B cell (primary cell): ENCODE results near the gene CHST11. TPM values are rescaled to one million over a fixed set of nuclear protein-coding genes. Genes with fewer than 3 reads are reported as not detected.

Source experiments
- ATAC-seq: fragments of 200-7000 bp; cut with Tn5 transposase; one replicate; pipeline ENCODE4 v1.10.0; 2021; ENCODE audit warnings: low read depth, mild to moderate bottlenecking, moderate number of reproducible peaks, moderate library complexity
- CTCF ChIA-PET: fragments of 350-600 bp; sonication (Branson Sonifier 250); formaldehyde crosslinking; loops from one replicate; lab custom pipeline; 2021; ENCODE audit warnings: antibody characterized with exemption, inconsistent platforms; lab: Charles Lee
- POLR2A ChIA-PET: fragments of 350-600 bp; sonication (Branson Sonifier 250); formaldehyde crosslinking; loops from one replicate; lab custom pipeline; 2021; ENCODE audit warnings: antibody characterized with exemption; lab: Charles Lee
- DNase-seq: peaks from one replicate; pipeline ENCODE4 v3.0.0; 2013
- H2AFZ ChIP-seq: 2 replicates; pipeline ENCODE4 v1.6.1; 2012; ENCODE audit warnings: mild to moderate bottlenecking, low read depth, low read length; ENCODE audit not compliant: insufficient read depth, poor library complexity, severe bottlenecking
- H3K27ac ChIP-seq, 2 donors: 1 replicate in 1 of 2; 2 replicates in 1 of 2; pipeline ENCODE4 v1.5.1; 2012 to 2013; ENCODE audit warnings: low read length in 2 of 2, mild to moderate bottlenecking in 2 of 2, moderate library complexity in 1 of 2
- H3K27me3 ChIP-seq, 4 experiments: fragments of 200-600 bp in 1 of 4; sonication (generic) in 1 of 4; replicated peaks in 1 of 4; 1 replicate in 2 of 4; 2 replicates in 2 of 4; pipeline versions ENCODE4 v1.6.1 to v1.7.0; 2013 to 2016; ENCODE audit warnings: low read length in 3 of 4, mild to moderate bottlenecking in 2 of 4, mixed read lengths in 1 of 4, moderate library complexity in 1 of 4; ENCODE audit not compliant: insufficient read depth in 4 of 4, control insufficient read depth in 3 of 4; ENCODE audit errors: control extremely low read depth in 1 of 4
- H3K36me3 ChIP-seq, 2 experiments: replicated peaks in 1 of 2; 1 replicate in 1 of 2; 2 replicates in 1 of 2; pipeline versions ENCODE4 v1.6.1 to v1.7.1; 2013; ENCODE audit warnings: low read length in 1 of 2; ENCODE audit not compliant: insufficient read depth in 2 of 2, control insufficient read depth in 1 of 2; ENCODE audit errors: control extremely low read depth in 1 of 2, extremely low read depth in 1 of 2
- H3K4me1 ChIP-seq, 2 donors: fragments of 200-600 bp in 1 of 2; sonication (generic) in 1 of 2; 1 replicate in 1 of 2; 2 replicates in 1 of 2; pipeline versions ENCODE4 v1.5.1 to v1.6.1; 2013 to 2017; ENCODE audit warnings: low read length in 2 of 2; ENCODE audit not compliant: control insufficient read depth in 2 of 2, insufficient read depth in 2 of 2
- H3K4me2 ChIP-seq: replicated peaks from 2 replicates; pipeline ENCODE3; 2012; ENCODE audit warnings: mild to moderate bottlenecking, low read depth, low read length; ENCODE audit not compliant: poor library complexity, severe bottlenecking
- H3K4me3 ChIP-seq, 5 experiments: fragments of 200-600 bp in 1 of 5; sonication (generic) in 1 of 5; 1 replicate in 3 of 5; 2 replicates in 2 of 5; pipeline versions ENCODE4 v1.5.1 to v1.7.0; 2011 to 2016; ENCODE audit warnings: low read length in 4 of 5, mild to moderate bottlenecking in 4 of 5, low read depth in 2 of 5, control low read depth in 1 of 5, moderate library complexity in 1 of 5; ENCODE audit not compliant: insufficient read depth in 1 of 5; ENCODE audit errors: control extremely low read depth in 1 of 5, extremely low read depth in 1 of 5
- H3K79me2 ChIP-seq: fragments of 200-600 bp; sonication (generic); one replicate; pipeline ENCODE4 v1.6.0; 2016; ENCODE audit warnings: low read length; ENCODE audit not compliant: control insufficient read depth, insufficient read depth
- H3K9ac ChIP-seq: fragments of 200-600 bp; sonication (generic); 2 replicates; pipeline ENCODE4 v1.6.1; 2017; ENCODE audit warnings: mild to moderate bottlenecking, low read length, moderate library complexity
- H3K9me3 ChIP-seq, 3 donors: one replicate each; pipeline versions ENCODE4 v1.6.1 to v1.7.1; 2013; ENCODE audit warnings: low read length in 2 of 3; ENCODE audit not compliant: control insufficient read depth in 2 of 3, insufficient read depth in 1 of 3; ENCODE audit errors: control extremely low read depth in 1 of 3
- H4K20me1 ChIP-seq: 2 replicates; pipeline ENCODE4 v1.6.0; 2012; ENCODE audit warnings: mild to moderate bottlenecking, low read length; ENCODE audit not compliant: insufficient read depth, control insufficient read depth, poor library complexity, severe bottlenecking
- H3K27ac Mint-ChIP-seq: one replicate; pipeline ENCODE4 v1.8.0; 2021; ENCODE audit warnings: mixed read lengths
- H3K27me3 Mint-ChIP-seq: one replicate; pipeline ENCODE4 v1.8.0; 2021; ENCODE audit warnings: mixed read lengths
- H3K4me1 Mint-ChIP-seq: one replicate; pipeline ENCODE4 v1.8.0; 2021; ENCODE audit warnings: mixed read lengths
- H3K4me3 Mint-ChIP-seq: one replicate; pipeline ENCODE4 v1.8.0; 2021; ENCODE audit warnings: mixed read lengths
- H3K9me3 Mint-ChIP-seq: one replicate; pipeline ENCODE4 v1.8.0; 2022; ENCODE audit warnings: mixed read lengths; ENCODE audit not compliant: insufficient read depth
- EZH2 ChIP-seq: IDR thresholded peaks from 2 replicates; pipeline ENCODE4 v1.6.1; 2012; ENCODE audit warnings: borderline replicate concordance, low read depth, mild to moderate bottlenecking, moderate library complexity, low read length; ENCODE audit not compliant: insufficient read depth, poor library complexity, severe bottlenecking
- WGBS: methylation state at CpG from one replicate; pipeline ENCODE4 v1.1.5; 2013; ENCODE audit warnings: missing lambda C conversion rate; ENCODE audit not compliant: insufficient coverage; 5-methylcytosine and 5-hydroxymethylcytosine counted together
- intact Hi-C: fragments of 100-400 bp; cut with micrococcal nuclease; formaldehyde crosslinking; loops from one replicate; pipeline ENCODE4 v1.10.0; 2022
- polyA plus RNA-seq: library from polyadenylated mRNA; depleted of rRNA; stranded (reverse); fragments of >200 nt; gene quantifications from 2 replicates; pipeline ENCODE4 v1.2.3, GENCODE V29; 2012
- total RNA-seq, 2 donors: library from RNA; stranded (reverse); fragments of 120-200 nt in 1 of 2; gene quantifications; 1 replicate in 1 of 2; 2 replicates in 1 of 2; pipeline versions ENCODE4 v1.2.3 to v1.2.4, GENCODE V29; 2013 to 2022
- TF ChIP-seq, protein P1 (sequence below): fragments of 200-600 bp; IDR thresholded peaks from one replicate; pipeline ENCODE4 v1.8.0; 2022; ENCODE audit warnings: antibody characterized with exemption, mild to moderate bottlenecking

Gene CHST11
- total and polyA plus RNA-seq, 2 donors (not counting 1 experiment from before 2014, with no cell fraction given), result 46.3 to 152 TPM

DNA sequence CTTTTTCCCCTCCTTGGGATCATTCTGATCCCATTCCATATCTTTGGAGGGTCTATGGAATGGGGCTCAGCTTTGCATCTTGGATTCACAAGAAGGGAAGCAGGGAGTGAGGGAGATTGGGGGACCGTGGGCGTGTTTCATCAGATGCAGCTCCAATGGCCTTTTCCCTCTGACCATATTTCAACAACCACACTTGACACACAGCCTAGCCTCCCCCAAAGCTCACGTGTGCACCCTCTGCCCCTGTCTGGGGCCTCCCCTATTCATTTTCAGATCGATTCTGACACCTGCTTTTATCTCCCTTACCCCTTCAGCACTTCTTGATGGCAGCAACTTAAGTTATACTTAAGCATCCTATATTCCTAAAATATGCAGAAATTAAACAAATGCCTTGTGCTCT, 126.6 kb downstream of the CHST11 start:
- intact Hi-C loops, result loop anchor here (1.0 to 5.0 kb wide), 5 partner anchors 14 to 159 kb away; partner anchors contain the start of gene CHST11
- Histone ChIP-seq H3K27me3 (no peaks in the 10 kb centered on the region), H3K4me3 (peak overlapping the region in 3 of 5 experiments; percentile 4 to 30 (median 26)), H3K4me1 (peaks cover 75 to 80% of the 10 kb centered on the region in 2 donors), H3K79me2 (peaks cover 98% of the 10 kb centered on the region), H3K9me3 (no peaks in the 10 kb centered on the region), H3K27ac (peak overlapping the region; percentile 72 to 93), H3K36me3 (peaks cover 0 to 4% of the 10 kb centered on the region in 2 experiments), H3K4me2 (peak overlapping the region; percentile 70), H2AFZ (no peak overlapping the region), H3K9ac (peak overlapping the region; percentile 35), H4K20me1 (peaks cover 4% of the 10 kb centered on the region)
- Mint-ChIP-seq H3K27me3 (no peaks in the 10 kb centered on the region), H3K4me1 (peaks cover 85% of the 10 kb centered on the region), H3K27ac (peak overlapping the region; percentile 69), H3K9me3 (no peaks in the 10 kb centered on the region), H3K4me3 (peak overlapping the region; percentile 59)
- ChIA-PET POLR2A (interaction anchor here (0.5 to 1.8 kb wide), 8 partner anchors 7 to 165 kb away, joined by 3 to 7 read pairs (median 4); no protein-coding TSS in a partner anchor), CTCF (interaction anchor here (0.6 to 1.9 kb wide), 12 partner anchors 12 to 208 kb away, joined by 3 to 11 read pairs (median 5); partner anchors contain the start of gene CHST11)
- TF ChIP-seq, protein P1, sequence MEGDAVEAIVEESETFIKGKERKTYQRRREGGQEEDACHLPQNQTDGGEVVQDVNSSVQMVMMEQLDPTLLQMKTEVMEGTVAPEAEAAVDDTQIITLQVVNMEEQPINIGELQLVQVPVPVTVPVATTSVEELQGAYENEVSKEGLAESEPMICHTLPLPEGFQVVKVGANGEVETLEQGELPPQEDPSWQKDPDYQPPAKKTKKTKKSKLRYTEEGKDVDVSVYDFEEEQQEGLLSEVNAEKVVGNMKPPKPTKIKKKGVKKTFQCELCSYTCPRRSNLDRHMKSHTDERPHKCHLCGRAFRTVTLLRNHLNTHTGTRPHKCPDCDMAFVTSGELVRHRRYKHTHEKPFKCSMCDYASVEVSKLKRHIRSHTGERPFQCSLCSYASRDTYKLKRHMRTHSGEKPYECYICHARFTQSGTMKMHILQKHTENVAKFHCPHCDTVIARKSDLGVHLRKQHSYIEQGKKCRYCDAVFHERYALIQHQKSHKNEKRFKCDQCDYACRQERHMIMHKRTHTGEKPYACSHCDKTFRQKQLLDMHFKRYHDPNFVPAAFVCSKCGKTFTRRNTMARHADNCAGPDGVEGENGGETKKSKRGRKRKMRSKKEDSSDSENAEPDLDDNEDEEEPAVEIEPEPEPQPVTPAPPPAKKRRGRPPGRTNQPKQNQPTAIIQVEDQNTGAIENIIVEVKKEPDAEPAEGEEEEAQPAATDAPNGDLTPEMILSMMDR, result no peak
- no peak for TF ChIP-seq EZH2
- WGBS, result 0% methylated on average over 2 of the region's 4 CpGs
- DNase-seq (peak; percentile 55), ATAC-seq (peak; percentile 26)

DNA sequence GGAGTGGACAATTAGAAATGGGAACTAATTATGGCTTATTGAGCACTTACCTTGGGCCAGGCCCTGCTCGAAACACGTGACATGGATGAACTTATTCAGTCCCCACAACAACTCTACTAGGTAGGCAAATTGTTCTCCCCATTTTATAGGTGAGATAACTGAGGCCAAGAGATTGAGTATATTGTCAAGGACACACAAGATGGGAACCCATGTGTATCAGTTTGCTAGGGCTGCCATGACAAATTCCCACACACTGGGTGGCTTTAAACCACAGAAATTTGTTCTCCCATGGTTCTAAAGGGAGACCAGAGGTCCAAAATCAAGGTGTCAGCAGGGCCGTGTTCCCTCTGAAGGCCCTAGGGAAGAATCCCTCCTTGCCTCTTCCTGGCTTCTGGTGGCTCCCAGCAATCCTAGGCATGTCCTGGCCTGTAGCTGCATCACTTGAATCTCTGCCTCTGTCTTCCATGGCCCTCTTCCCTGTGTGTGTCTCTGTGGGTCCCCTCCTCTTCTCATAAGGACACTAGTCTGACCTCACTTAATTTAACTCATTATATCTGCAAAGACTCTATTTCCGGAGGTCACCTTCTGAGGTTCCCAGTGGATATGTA, 128.8 kb downstream of the CHST11 start:
- H4K20me1 ChIP-seq, result peaks cover 16% of the 10 kb centered on the region
- no peaks in the 10 kb centered on the region for H3K9me3 Mint-ChIP-seq
- POLR2A ChIA-PET, result interaction anchor here (0.6 to 0.8 kb wide), 2 partner anchors 60 to 128 kb away, joined by 3 to 10 read pairs; partner anchors contain the start of gene CHST11
- peaks cover 57 to 59% of the 10 kb centered on the region in 2 donors for H3K4me1 ChIP-seq
- H3K4me3 ChIP-seq, result no peak overlapping the region
- WGBS, result 93% methylated on average over 1 of the region's 4 CpGs
- H3K27me3 ChIP-seq, result no peaks in the 10 kb centered on the region
- CTCF ChIA-PET, result interaction anchor here (1.6 kb wide), 1 partner anchor 18 kb away, joined by 3 read pairs; no protein-coding TSS in a partner anchor
- ATAC-seq (no peak), DNase-seq (no peak)
- H2AFZ ChIP-seq, result no peak overlapping the region
- no peak overlapping the region for H3K9ac ChIP-seq
- H3K27me3 Mint-ChIP-seq, result no peaks in the 10 kb centered on the region
- peaks cover 75% of the 10 kb centered on the region for H3K4me1 Mint-ChIP-seq
- H3K79me2 ChIP-seq, result peaks cover 98% of the 10 kb centered on the region
- H3K27ac Mint-ChIP-seq, result no peak overlapping the region
- intact Hi-C loops, result no loop called here
- no peaks in the 10 kb centered on the region for H3K9me3 ChIP-seq
- no peak overlapping the region for H3K4me2 ChIP-seq
- no peak overlapping the region for H3K27ac ChIP-seq
- peaks cover 0 to 4% of the 10 kb centered on the region in 2 experiments for H3K36me3 ChIP-seq
- H3K4me3 Mint-ChIP-seq, result no peak overlapping the region
- TF ChIP-seq, protein P1, result no peak
- no peak for TF ChIP-seq EZH2
